Neural cell (in vitro differentiated cells): ENCODE data around the gene OCSTAMP. TPM values are rescaled to one million over a fixed set of nuclear protein-coding genes. Genes with fewer than 3 reads are reported as not detected.

Source experiments
- H2AFZ ChIP-seq: fragments of 200-600, 300-800 bp; sonication (generic), shearing (Covaris generic); 2 replicates; pipeline ENCODE4 v1.6.0; 2014; ENCODE audit warnings: low read depth, mild to moderate bottlenecking, antibody characterized with exemption, low read length, moderate library complexity
- H3F3A ChIP-seq: fragments of 200-600 bp; shearing (Covaris generic); 2 replicates; pipeline ENCODE4 v1.6.1; 2016; ENCODE audit warnings: mild to moderate bottlenecking, moderate library complexity, mixed read lengths, antibody characterized with exemption, low read length; ENCODE audit not compliant: insufficient read depth, poor library complexity, severe bottlenecking
- H3K27ac ChIP-seq: fragments of 200-600, 300-800 bp; sonication (generic), shearing (Covaris generic); 2 replicates; pipeline ENCODE4 v1.5.1; 2014; ENCODE audit warnings: mild to moderate bottlenecking, low read length, moderate library complexity
- H3K27me3 ChIP-seq: fragments of 300-800, 200-600 bp; sonication (generic), shearing (Covaris generic); 2 replicates; pipeline ENCODE4 v1.6.0; 2014; ENCODE audit warnings: mild to moderate bottlenecking, low read depth, low read length, moderate library complexity; ENCODE audit not compliant: insufficient read depth
- H3K36me3 ChIP-seq: fragments of 300-800, 200-600 bp; sonication (generic), shearing (Covaris generic); 2 replicates; pipeline ENCODE4 v1.5.1; 2014; ENCODE audit warnings: mild to moderate bottlenecking, antibody characterized with exemption, low read length, moderate library complexity; ENCODE audit not compliant: insufficient read depth
- H3K4me2 ChIP-seq: fragments of 300-800, 200-600 bp; sonication (generic), shearing (Covaris generic); 2 replicates; pipeline ENCODE4 v1.6.0; 2014; ENCODE audit warnings: mild to moderate bottlenecking, low read length
- H3K4me3 ChIP-seq: fragments of 300-800, 200-600 bp; sonication (generic), shearing (Covaris generic); 2 replicates; pipeline ENCODE4 v1.5.1; 2014; ENCODE audit warnings: mild to moderate bottlenecking, low read length, moderate library complexity
- H3K79me2 ChIP-seq: fragments of 200-600 bp; shearing (Covaris generic); replicated peaks from 2 replicates; pipeline ENCODE4 v1.6.0; 2014; ENCODE audit warnings: mild to moderate bottlenecking, low read length, moderate library complexity; ENCODE audit not compliant: insufficient read depth
- H3K9ac ChIP-seq: fragments of 300-800, 200-600 bp; sonication (generic), shearing (Covaris generic); 2 replicates; pipeline ENCODE4 v1.6.1; 2016; ENCODE audit warnings: mild to moderate bottlenecking, low read length, mixed read lengths
- H3K9me2 ChIP-seq: fragments of 200-600 bp; shearing (Covaris generic); 2 replicates; pipeline ENCODE4 v1.6.1; 2016; ENCODE audit warnings: mild to moderate bottlenecking, low read length, mixed read lengths; ENCODE audit not compliant: insufficient read depth
- H3K9me3 ChIP-seq: fragments of 200-600, 300-800 bp; sonication (generic), shearing (Covaris generic); 2 replicates; pipeline ENCODE4 v1.6.1; 2016; ENCODE audit warnings: mild to moderate bottlenecking, mixed run types, low read length, moderate library complexity, mixed read lengths
- H4K20me1 ChIP-seq: fragments of 200-600 bp; shearing (Covaris generic); 2 replicates; pipeline ENCODE4 v1.6.1; 2016; ENCODE audit warnings: mild to moderate bottlenecking, mixed run types; ENCODE audit not compliant: insufficient read depth
- CTCF ChIP-seq: fragments of 450-650 bp; IDR thresholded peaks from 2 replicates; pipeline ENCODE4 v1.5.1; 2014; ENCODE audit warnings: antibody characterized with exemption, mild to moderate bottlenecking, moderate library complexity; ENCODE audit not compliant: poor library complexity, severe bottlenecking
- EP300 ChIP-seq: fragments of 450-650 bp; conservative IDR thresholded peaks from 2 replicates; pipeline ENCODE4 v1.6.1; 2014; ENCODE audit warnings: antibody characterized with exemption, mild to moderate bottlenecking, moderate library complexity; ENCODE audit not compliant: poor library complexity, severe bottlenecking
- EZH2 ChIP-seq: fragments of 200-600, 300-800 bp; shearing (Covaris generic), sonication (generic); IDR thresholded peaks from 2 replicates; pipeline ENCODE4 v1.6.1; 2014; ENCODE audit warnings: antibody characterized with exemption, low read length, borderline replicate concordance, mild to moderate bottlenecking; ENCODE audit not compliant: insufficient read depth, poor library complexity, severe bottlenecking
- MXI1 ChIP-seq: fragments of 450-650 bp; conservative IDR thresholded peaks from 2 replicates; pipeline ENCODE4 v1.6.1; 2014; ENCODE audit warnings: antibody characterized with exemption, mild to moderate bottlenecking; ENCODE audit not compliant: poor library complexity, severe bottlenecking
- POLR2AphosphoS5 ChIP-seq: IDR thresholded peaks from 2 replicates; pipeline ENCODE4 v1.6.1; 2012
- RAD21 ChIP-seq: fragments of 450-650 bp; conservative IDR thresholded peaks from 2 replicates; pipeline ENCODE4 v1.6.1; 2014; ENCODE audit warnings: antibody characterized with exemption, mild to moderate bottlenecking, moderate library complexity
- REST ChIP-seq: IDR thresholded peaks from 2 replicates; pipeline ENCODE4 v1.6.1; 2012; ENCODE audit warnings: borderline replicate concordance
- SMC3 ChIP-seq: fragments of 450-650 bp; conservative IDR thresholded peaks from 2 replicates; pipeline ENCODE4 v1.6.1; 2014; ENCODE audit warnings: antibody characterized with exemption, mild to moderate bottlenecking, moderate library complexity; ENCODE audit not compliant: poor library complexity
- TAF1 ChIP-seq: IDR thresholded peaks from 2 replicates; pipeline ENCODE4 v1.6.1; 2012; ENCODE audit warnings: low read depth
- polyA plus RNA-seq: library from polyadenylated mRNA; depleted of rRNA; stranded (reverse); fragments of >200 nt; gene quantifications from 2 replicates; pipeline ENCODE4 v1.2.3, GENCODE V29; 2014

OCSTAMP gene
- polyA plus RNA-seq, 1 donor from 2014 or later: not detected

GRCh38 chr20:46581391-46581790 lies 30.9 kb upstream of the OCSTAMP start:
- no peak overlapping the region for H3K4me3 ChIP-seq
- no peak overlapping the region for H3K27ac ChIP-seq
- H3K9me3 ChIP-seq: peaks cover 2% of the 10 kb centered on the region
- H3F3A ChIP-seq: no peaks in the 10 kb centered on the region
- H3K9ac ChIP-seq: no peak overlapping the region
- TF ChIP-seq REST (no peak), POLR2AphosphoS5 (no peak), EZH2 (no peak), MXI1 (no peak), TAF1 (no peak), EP300 (no peak), SMC3 (no peak), RAD21 (no peak), CTCF (no peak)
- H3K36me3 ChIP-seq: no peaks in the 10 kb centered on the region
- no peaks in the 10 kb centered on the region for H3K79me2 ChIP-seq
- H3K27me3 ChIP-seq: no peaks in the 10 kb centered on the region
- no peak overlapping the region for H2AFZ ChIP-seq
- no peaks in the 10 kb centered on the region for H3K9me2 ChIP-seq
- no peak overlapping the region for H3K4me2 ChIP-seq
- no peaks in the 10 kb centered on the region for H4K20me1 ChIP-seq

- peaks cover 2% of the 10 kb centered on the region for H3K9me3 ChIP-seq
- no peaks in the 10 kb centered on the region for H3K36me3 ChIP-seq
- no peak overlapping the region for H3K27ac ChIP-seq
- TF ChIP-seq CTCF (no peak), REST (no peak)
- H3K9ac ChIP-seq: no peak overlapping the region
- no peaks in the 10 kb centered on the region for H3F3A ChIP-seq
- H4K20me1 ChIP-seq: no peaks in the 10 kb centered on the region
- no peak overlapping the region for H3K4me2 ChIP-seq
- H2AFZ ChIP-seq: no peak overlapping the region
- no peak overlapping the region for H3K4me3 ChIP-seq
- H3K79me2 ChIP-seq: no peaks in the 10 kb centered on the region
- no peaks in the 10 kb centered on the region for H3K27me3 ChIP-seq
- H3K9me2 ChIP-seq: no peaks in the 10 kb centered on the region
Observed at GRCh38 chr20:46580613-46581205, 30.3 kb upstream of the OCSTAMP start.
